Astrocyte (in vitro differentiated cells and primary cell): Measurements from ENCODE around the gene SETD6. TPM values are rescaled to one million over a fixed set of nuclear protein-coding genes. Genes with fewer than 3 reads are reported as not detected.

ENCODE experiments used
- DNase-seq: peaks from one replicate; pipeline ENCODE4 v3.0.0-alpha.2; 2010; ENCODE audit warnings: low read depth
- FAIRE-seq: peaks from 2 replicates; lab custom pipeline; 2011; peaks lifted over from hg19 to GRCh38; lab: Jason Lieb, UNC
- H2AFZ ChIP-seq: 2 replicates; pipeline ENCODE4 v1.6.0; 2012; ENCODE audit warnings: low read depth, low read length, inconsistent platforms
- H3K27ac ChIP-seq: 2 replicates; pipeline ENCODE4 v1.5.1; 2011; ENCODE audit warnings: low read depth, low read length, inconsistent platforms
- H3K27me3 ChIP-seq: 2 replicates; pipeline ENCODE4 v1.6.0; 2011; ENCODE audit warnings: low read length, inconsistent platforms; ENCODE audit not compliant: insufficient read depth
- H3K36me3 ChIP-seq: 2 replicates; pipeline ENCODE4 v1.5.1; 2011; ENCODE audit warnings: low read length, inconsistent platforms; ENCODE audit not compliant: insufficient read depth
- H3K4me1 ChIP-seq: 2 replicates; pipeline ENCODE4 v1.5.1; 2011; ENCODE audit warnings: low read length, inconsistent platforms; ENCODE audit not compliant: insufficient read depth
- H3K4me2 ChIP-seq: 2 replicates; pipeline ENCODE4 v1.6.0; 2012; ENCODE audit warnings: low read length, inconsistent platforms
- H3K4me3 ChIP-seq: 2 replicates; pipeline ENCODE4 v1.5.1; 2011; ENCODE audit warnings: low read depth, mild to moderate bottlenecking, low read length, inconsistent platforms; ENCODE audit not compliant: insufficient read depth
- H3K79me2 ChIP-seq: 2 replicates; pipeline ENCODE4 v1.6.0; 2012; ENCODE audit warnings: mild to moderate bottlenecking, low read length, inconsistent platforms; ENCODE audit not compliant: insufficient read depth
- H3K9ac ChIP-seq: 2 replicates; pipeline ENCODE4 v1.6.0; 2012; ENCODE audit warnings: mild to moderate bottlenecking, low read length, inconsistent platforms
- H3K9me3 ChIP-seq: 2 replicates; pipeline ENCODE4 v1.5.1; 2012; ENCODE audit warnings: low read depth, mild to moderate bottlenecking, low read length, inconsistent platforms; ENCODE audit not compliant: insufficient read depth
- H4K20me1 ChIP-seq: 2 replicates; pipeline ENCODE4 v1.6.0; 2012; ENCODE audit warnings: low read length, inconsistent platforms; ENCODE audit not compliant: insufficient read depth
- H3K27ac Mint-ChIP-seq: one replicate; pipeline ENCODE4 v1.8.0; 2021; ENCODE audit warnings: mild to moderate bottlenecking, mixed read lengths; ENCODE audit not compliant: unreplicated experiment
- H3K27me3 Mint-ChIP-seq: one replicate; pipeline ENCODE4 v1.8.0; 2021; ENCODE audit warnings: low read depth, mixed read lengths; ENCODE audit not compliant: unreplicated experiment
- H3K36me3 Mint-ChIP-seq: one replicate; pipeline ENCODE4 v1.8.0; 2021; ENCODE audit warnings: low read depth, mixed read lengths; ENCODE audit not compliant: unreplicated experiment
- H3K4me1 Mint-ChIP-seq: one replicate; pipeline ENCODE4 v1.8.0; 2021; ENCODE audit warnings: low read depth, mixed read lengths; ENCODE audit not compliant: unreplicated experiment
- H3K4me3 Mint-ChIP-seq: one replicate; pipeline ENCODE4 v1.8.0; 2021; ENCODE audit warnings: mild to moderate bottlenecking, moderate library complexity, mixed read lengths; ENCODE audit not compliant: unreplicated experiment
- H3K9me3 Mint-ChIP-seq: one replicate; pipeline ENCODE4 v1.8.0; 2021; ENCODE audit warnings: mild to moderate bottlenecking, mixed read lengths; ENCODE audit not compliant: unreplicated experiment
- EZH2 ChIP-seq: IDR thresholded peaks from 2 replicates; pipeline ENCODE4 v1.6.1; 2012; ENCODE audit warnings: mild to moderate bottlenecking, low read length, inconsistent platforms; ENCODE audit not compliant: insufficient read depth
- total RNA-seq: library from RNA; stranded (reverse); gene quantifications from 2 replicates; pipeline ENCODE4 v1.2.1, GENCODE V29; 2021
- TF ChIP-seq, protein P1 (sequence below): IDR thresholded peaks from 2 replicates; pipeline ENCODE4 v1.5.1; 2011; ENCODE audit warnings: low read depth, mild to moderate bottlenecking, inconsistent platforms, low read length, moderate library complexity; ENCODE audit not compliant: insufficient read depth

The SETD6 gene
- total RNA-seq, 1 donor from 2014 or later: 6.7 TPM

DNA sequence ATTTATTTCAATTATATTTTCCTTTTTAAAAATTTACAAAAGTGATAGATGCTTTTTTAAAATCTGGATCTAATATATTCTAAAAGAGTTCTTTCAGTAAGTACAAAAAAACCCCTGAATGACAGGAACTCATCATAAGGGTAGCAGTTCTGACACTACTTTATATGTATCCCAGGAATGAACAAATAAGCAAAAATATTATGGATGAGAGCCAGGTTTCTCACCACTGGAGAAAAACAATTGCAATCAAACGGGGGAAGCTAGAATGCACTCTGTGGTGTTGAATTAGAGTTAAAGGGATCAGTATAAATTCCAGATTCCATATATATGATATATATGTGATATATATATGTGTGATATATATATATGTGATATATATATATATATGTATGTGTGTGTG is 38.5 kb upstream of the SETD6 start:
- Mint-ChIP-seq H3K4me3 (no peak overlapping the region), H3K36me3 (peaks cover 3% of the 10 kb centered on the region), H3K9me3 (peaks cover 6% of the 10 kb centered on the region), H3K27ac (no peak overlapping the region), H3K4me1 (no peaks in the 10 kb centered on the region), H3K27me3 (peaks cover 31% of the 10 kb centered on the region)
- Histone ChIP-seq H3K27me3 (peaks cover 8% of the 10 kb centered on the region), H2AFZ (no peak overlapping the region), H3K27ac (no peak overlapping the region), H3K9ac (no peak overlapping the region), H3K4me2 (no peak overlapping the region), H3K36me3 (no peaks in the 10 kb centered on the region), H3K79me2 (no peaks in the 10 kb centered on the region), H3K9me3 (no peaks in the 10 kb centered on the region), H3K4me1 (no peaks in the 10 kb centered on the region), H3K4me3 (no peak overlapping the region), H4K20me1 (no peaks in the 10 kb centered on the region)
- DNase-seq: no peak
- FAIRE-seq: no peak
- TF ChIP-seq, protein P1, sequence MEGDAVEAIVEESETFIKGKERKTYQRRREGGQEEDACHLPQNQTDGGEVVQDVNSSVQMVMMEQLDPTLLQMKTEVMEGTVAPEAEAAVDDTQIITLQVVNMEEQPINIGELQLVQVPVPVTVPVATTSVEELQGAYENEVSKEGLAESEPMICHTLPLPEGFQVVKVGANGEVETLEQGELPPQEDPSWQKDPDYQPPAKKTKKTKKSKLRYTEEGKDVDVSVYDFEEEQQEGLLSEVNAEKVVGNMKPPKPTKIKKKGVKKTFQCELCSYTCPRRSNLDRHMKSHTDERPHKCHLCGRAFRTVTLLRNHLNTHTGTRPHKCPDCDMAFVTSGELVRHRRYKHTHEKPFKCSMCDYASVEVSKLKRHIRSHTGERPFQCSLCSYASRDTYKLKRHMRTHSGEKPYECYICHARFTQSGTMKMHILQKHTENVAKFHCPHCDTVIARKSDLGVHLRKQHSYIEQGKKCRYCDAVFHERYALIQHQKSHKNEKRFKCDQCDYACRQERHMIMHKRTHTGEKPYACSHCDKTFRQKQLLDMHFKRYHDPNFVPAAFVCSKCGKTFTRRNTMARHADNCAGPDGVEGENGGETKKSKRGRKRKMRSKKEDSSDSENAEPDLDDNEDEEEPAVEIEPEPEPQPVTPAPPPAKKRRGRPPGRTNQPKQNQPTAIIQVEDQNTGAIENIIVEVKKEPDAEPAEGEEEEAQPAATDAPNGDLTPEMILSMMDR: no peak
- no peak for TF ChIP-seq EZH2

DNA sequence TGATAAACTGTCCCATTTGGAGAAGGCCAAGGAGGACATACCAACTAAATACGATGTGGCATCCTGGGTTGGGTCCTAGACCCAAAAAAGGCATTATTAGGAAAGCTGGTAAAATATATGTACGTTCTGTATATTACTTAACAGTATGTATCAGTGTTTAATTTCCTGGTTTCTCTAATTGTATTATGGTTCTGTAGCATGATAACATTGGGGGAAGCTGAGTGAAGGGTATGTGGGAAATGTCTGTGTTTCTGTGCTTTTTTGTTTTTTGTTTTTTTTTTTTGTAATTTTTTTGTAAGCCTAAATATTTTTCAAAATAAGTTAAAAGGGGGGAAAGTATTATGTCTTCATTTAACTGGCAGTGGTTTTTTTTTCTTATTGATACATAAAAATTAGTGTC is 36.9 kb upstream of the SETD6 start:
- H3K4me1 ChIP-seq: peaks cover 4% of the 10 kb centered on the region
- Mint-ChIP-seq H3K27ac (no peak overlapping the region), H3K9me3 (peaks cover 2% of the 10 kb centered on the region), H3K27me3 (peaks cover 17% of the 10 kb centered on the region), H3K4me1 (peaks cover 2% of the 10 kb centered on the region), H3K4me3 (no peak overlapping the region), H3K36me3 (peaks cover 1% of the 10 kb centered on the region)
- no peak overlapping the region for H3K4me2 ChIP-seq
- H3K27ac ChIP-seq: no peak overlapping the region
- FAIRE-seq (no peak), DNase-seq (no peak)
- no peaks in the 10 kb centered on the region for H3K36me3 ChIP-seq
- no peaks in the 10 kb centered on the region for H3K9me3 ChIP-seq
- no peak overlapping the region for H2AFZ ChIP-seq
- no peaks in the 10 kb centered on the region for H4K20me1 ChIP-seq
- no peaks in the 10 kb centered on the region for H3K79me2 ChIP-seq
- H3K27me3 ChIP-seq: peaks cover 8% of the 10 kb centered on the region
- no peak overlapping the region for H3K4me3 ChIP-seq
- TF ChIP-seq, protein P1: no peak
- no peak for TF ChIP-seq EZH2
- no peak overlapping the region for H3K9ac ChIP-seq

DNA sequence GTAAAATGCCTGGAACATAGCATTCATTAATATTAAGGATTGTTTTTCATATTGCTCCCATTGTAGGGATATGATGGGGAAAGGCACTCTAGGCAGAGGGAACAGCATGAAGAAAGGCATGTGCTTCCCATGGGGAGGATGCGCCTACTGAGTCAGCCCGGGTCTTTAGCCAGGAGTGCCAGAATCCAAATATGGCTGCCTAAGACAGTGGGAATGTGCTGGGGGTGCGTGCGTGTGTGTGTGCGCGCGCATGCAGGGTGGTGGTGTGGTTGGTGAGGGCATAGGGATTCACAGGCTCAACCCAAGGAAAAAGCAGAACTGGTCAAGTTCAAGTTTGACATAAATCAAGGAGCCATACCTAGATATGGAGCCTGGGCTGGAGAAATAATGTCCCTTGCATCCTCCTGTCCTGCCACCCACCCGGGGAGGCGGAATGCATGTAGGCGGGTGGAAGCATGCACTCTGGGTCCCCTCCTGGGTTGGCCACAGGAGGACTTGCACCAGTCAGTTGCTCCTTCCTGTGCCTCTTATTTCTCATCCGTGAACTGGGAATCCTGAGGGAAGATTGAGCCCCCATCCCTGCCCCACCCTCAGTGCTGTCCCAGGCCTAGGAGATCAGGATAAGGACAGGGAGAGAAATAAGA is 34.0 kb upstream of the SETD6 start:
- DNase-seq (no peak), FAIRE-seq (no peak)
- Mint-ChIP-seq H3K27me3 (peaks cover 11% of the 10 kb centered on the region), H3K27ac (no peak overlapping the region), H3K4me1 (peaks cover 2% of the 10 kb centered on the region), H3K36me3 (no peaks in the 10 kb centered on the region), H3K9me3 (peaks cover 2% of the 10 kb centered on the region), H3K4me3 (no peak overlapping the region)
- Histone ChIP-seq H3K4me1 (peaks cover 4% of the 10 kb centered on the region), H4K20me1 (no peaks in the 10 kb centered on the region), H3K36me3 (no peaks in the 10 kb centered on the region), H3K27ac (no peak overlapping the region), H3K4me2 (no peak overlapping the region), H3K79me2 (no peaks in the 10 kb centered on the region), H3K4me3 (no peak overlapping the region), H3K9me3 (no peaks in the 10 kb centered on the region), H2AFZ (no peak overlapping the region), H3K27me3 (no peaks in the 10 kb centered on the region), H3K9ac (no peak overlapping the region)
- TF ChIP-seq EZH2: no peak
- TF ChIP-seq, protein P1: no peak
